DOHH2 (cell line): ENCODE results near the gene SCN4B.

Source experiments
- H3F3A ChIP-seq: fragments of 200-600 bp; sonication (generic), shearing (Covaris generic); 2 replicates; pipeline ENCODE4 v1.6.0; 2016; ENCODE audit warnings: antibody characterized with exemption, mild to moderate bottlenecking; ENCODE audit not compliant: control insufficient read depth, insufficient read depth
- H3K27ac ChIP-seq: fragments of 200-600 bp; sonication (generic); 2 replicates; pipeline ENCODE4 v1.5.1; 2014; ENCODE audit warnings: low read depth, mild to moderate bottlenecking, low read length, moderate library complexity
- H3K27me3 ChIP-seq: fragments of 200-600 bp; sonication (generic); 2 replicates; pipeline ENCODE4 v1.6.1; 2014; ENCODE audit warnings: mild to moderate bottlenecking, low read length, mixed read lengths; ENCODE audit not compliant: control insufficient read depth
- H3K36me3 ChIP-seq: fragments of 200-600 bp; sonication (generic); 2 replicates; pipeline ENCODE4 v1.6.1; 2014; ENCODE audit warnings: mild to moderate bottlenecking, low read length, moderate library complexity, mixed read lengths; ENCODE audit not compliant: control insufficient read depth
- H3K4me1 ChIP-seq: fragments of 200-600 bp; sonication (generic); 2 replicates; pipeline ENCODE4 v1.6.1; 2014; ENCODE audit warnings: mild to moderate bottlenecking, low read length, mixed read lengths; ENCODE audit not compliant: control insufficient read depth
- H3K4me2 ChIP-seq: fragments of 200-600 bp; sonication (generic); 2 replicates; pipeline ENCODE4 v1.6.0; 2014; ENCODE audit warnings: mild to moderate bottlenecking, low read length, moderate library complexity
- H3K4me3 ChIP-seq: fragments of 200-600 bp; sonication (generic); 2 replicates; pipeline ENCODE4 v1.5.1; 2014; ENCODE audit warnings: mild to moderate bottlenecking, low read length, mixed read lengths
- H3K79me2 ChIP-seq: fragments of 200-600 bp; sonication (generic); 2 replicates; pipeline ENCODE4 v1.6.1; 2014; ENCODE audit warnings: mild to moderate bottlenecking, low read length, mixed read lengths; ENCODE audit not compliant: control insufficient read depth
- H3K9me2 ChIP-seq: fragments of 200-600 bp; sonication (generic); replicated peaks from 2 replicates; pipeline ENCODE4 v1.6.1; 2014; ENCODE audit warnings: mild to moderate bottlenecking, low read length, mixed read lengths; ENCODE audit not compliant: control insufficient read depth
- H3K9me3 ChIP-seq: fragments of 200-600 bp; sonication (generic); 2 replicates; pipeline ENCODE4 v1.6.1; 2014; ENCODE audit warnings: antibody characterized with exemption, low read length, mixed read lengths; ENCODE audit not compliant: control insufficient read depth, insufficient read depth
- H4K20me1 ChIP-seq: fragments of 200-600 bp; sonication (generic); 2 replicates; pipeline ENCODE4 v1.6.0; 2014; ENCODE audit warnings: low read depth, mild to moderate bottlenecking, antibody characterized with exemption, low read length, moderate library complexity; ENCODE audit not compliant: control insufficient read depth, insufficient read depth
- CTCF ChIP-seq: fragments of 200-600 bp; sonication (generic); IDR thresholded peaks from one replicate; pipeline ENCODE4 v1.5.1; 2014; ENCODE audit warnings: antibody characterized with exemption, mild to moderate bottlenecking, low read depth, low read length; ENCODE audit not compliant: poor library complexity, severe bottlenecking
- EZH2phosphoT487 ChIP-seq: fragments of 200-600 bp; sonication (generic); IDR thresholded peaks from 2 replicates; pipeline ENCODE4 v1.6.1; 2017; ENCODE audit warnings: borderline replicate concordance, mild to moderate bottlenecking, antibody characterized with exemption, low read length, moderate library complexity, mixed read lengths

Gene SCN4B

GRCh38 chr11:118153516-118153915, 893 bp upstream of the SCN4B start:
- TF ChIP-seq CTCF = no peak
- TF ChIP-seq EZH2phosphoT487 = no peak
- H3K27ac ChIP-seq = no peak overlapping the region
- H3K9me2 ChIP-seq = no peaks in the 10 kb centered on the region
- H3K9me3 ChIP-seq = no peaks in the 10 kb centered on the region
- H3K4me2 ChIP-seq = no peak overlapping the region
- H3K4me1 ChIP-seq = no peaks in the 10 kb centered on the region
- H3K79me2 ChIP-seq = no peaks in the 10 kb centered on the region
- H3K4me3 ChIP-seq = no peak overlapping the region
- no peaks in the 10 kb centered on the region for H3F3A ChIP-seq
- no peaks in the 10 kb centered on the region for H3K36me3 ChIP-seq
- H4K20me1 ChIP-seq = no peaks in the 10 kb centered on the region
- peaks cover 78% of the 10 kb centered on the region for H3K27me3 ChIP-seq

- Histone ChIP-seq H3K4me2 (no peak overlapping the region), H4K20me1 (no peaks in the 10 kb centered on the region), H3F3A (no peaks in the 10 kb centered on the region), H3K4me1 (no peaks in the 10 kb centered on the region; the same call in 1 of the 2 replicates), H3K4me3 (no peak overlapping the region), H3K9me2 (no peaks in the 10 kb centered on the region), H3K79me2 (no peaks in the 10 kb centered on the region), H3K36me3 (no peaks in the 10 kb centered on the region), H3K27me3 (peaks cover 73% of the 10 kb centered on the region), H3K9me3 (no peaks in the 10 kb centered on the region), H3K27ac (no peak overlapping the region)
- TF ChIP-seq CTCF (no peak), EZH2phosphoT487 (no peak)
These were observed 537 bp downstream of the SCN4B start for GRCh38 chr11:118152020-118152551.

GRCh38 chr11:118151431-118151830, 1.2 kb downstream of the SCN4B start:
- Histone ChIP-seq H3K27ac (no peak overlapping the region), H3K36me3 (no peaks in the 10 kb centered on the region), H3K9me3 (no peaks in the 10 kb centered on the region), H3F3A (no peaks in the 10 kb centered on the region), H3K9me2 (no peaks in the 10 kb centered on the region), H3K4me1 (no peaks in the 10 kb centered on the region; the same call in 1 of the 2 replicates), H3K79me2 (no peaks in the 10 kb centered on the region), H3K4me2 (no peak overlapping the region), H3K27me3 (peaks cover 70% of the 10 kb centered on the region), H4K20me1 (no peaks in the 10 kb centered on the region), H3K4me3 (no peak overlapping the region)
- TF ChIP-seq CTCF (no peak), EZH2phosphoT487 (no peak)
